Left colon (tissue), 2 donors: ENCODE measurements around the gene CP. TPM values are rescaled to one million over a fixed set of nuclear protein-coding genes. Genes with fewer than 3 reads are reported as not detected.
"Not testable (repeated sequence)": the region's sequence is repeated elsewhere in the genome, so short reads cannot be mapped to it uniquely, and the experiment has no call there.

Source experiments
- ATAC-seq: fragments of 200-7000 bp; cut with Tn5 transposase; one replicate; pipeline ENCODE4 v1.9.1; 2020; ENCODE audit warnings: mild to moderate bottlenecking, moderate library complexity
- DNase-seq, 2 donors: peaks; one replicate each; pipeline ENCODE4 v3.0.0-alpha.2; 2020
- intact Hi-C, 2 donors: fragments of 100-400 bp; cut with DNase I in 1 of 2; cut with micrococcal nuclease in 1 of 2; formaldehyde crosslinking; loops; one replicate each; pipeline versions ENCODE4 v1.11.2 to v1.14.0; 2022; cut with DNase I, micrococcal nuclease
- total RNA-seq, 2 donors: library from RNA; stranded (reverse); fragmentation: NEBNext Ultra II Directional; extraction: Animal tissue kit (Norgen Biotek cat#: 25700); gene quantifications; one replicate each; pipeline ENCODE4 v1.2.1, GENCODE V29; 2021
- donor health status: DM: no; HTN: no; CAD: no.
- donor health status: DM: yes; HTN: yes; CAD: no.

CP gene
- total RNA-seq, 2 donors from 2014 or later, result 6.1 to 11.1 TPM

DNA sequence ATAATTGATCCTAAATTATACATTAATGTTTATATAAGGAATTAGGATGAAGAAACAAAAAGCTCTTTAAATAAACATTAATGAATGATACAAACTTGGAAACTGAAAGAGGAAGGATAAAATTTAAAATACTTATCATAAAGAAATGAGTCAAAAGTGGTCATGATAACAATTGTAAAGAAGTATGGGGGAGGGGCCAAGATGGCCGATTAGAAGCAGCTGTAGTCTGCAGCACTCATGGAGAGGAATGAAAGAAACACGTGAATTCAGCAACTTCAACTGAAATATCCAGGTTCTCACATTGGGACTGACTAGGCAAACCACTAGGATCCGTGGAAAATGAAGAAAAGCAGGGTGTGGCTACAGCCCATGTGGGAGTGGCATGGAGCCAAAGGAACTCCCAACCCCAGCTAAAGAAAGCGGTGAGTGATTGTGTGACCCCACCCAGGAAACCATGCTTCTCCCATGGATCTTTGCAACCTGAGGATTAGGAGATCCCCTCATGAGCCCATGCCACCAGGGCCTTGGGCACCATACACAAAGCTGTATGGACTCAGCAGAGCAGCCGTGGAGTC, 13.1 kb upstream of the CP start:
- ATAC-seq, result peak; percentile 61
- DNase-seq, result no peak

DNA sequence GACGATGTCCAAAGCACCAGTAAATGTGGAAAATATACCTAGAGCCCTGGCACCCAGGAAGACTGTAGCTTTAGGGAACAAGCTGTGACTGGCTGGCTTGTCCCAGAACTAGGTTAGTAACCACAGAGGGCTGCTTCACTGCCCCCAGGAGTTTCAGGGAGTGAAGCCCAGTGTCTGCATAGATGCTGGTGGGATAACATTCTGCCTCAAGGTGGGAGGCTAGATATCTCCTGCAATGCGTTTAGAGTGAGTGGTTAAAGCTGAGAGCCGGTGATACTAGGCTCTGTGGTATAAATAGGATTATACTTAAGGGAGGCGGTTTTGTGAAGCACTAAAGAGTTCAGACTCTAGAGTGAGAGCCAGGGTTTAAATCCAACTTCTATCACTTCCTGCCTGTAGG, 11.7 kb upstream of the CP start:
- ATAC-seq, result no peak
- intact Hi-C loops, result no loop called here

More for the DNA sequence above, 13.1 kb upstream of the CP start:
- intact Hi-C loops, result no loop called here

DNA sequence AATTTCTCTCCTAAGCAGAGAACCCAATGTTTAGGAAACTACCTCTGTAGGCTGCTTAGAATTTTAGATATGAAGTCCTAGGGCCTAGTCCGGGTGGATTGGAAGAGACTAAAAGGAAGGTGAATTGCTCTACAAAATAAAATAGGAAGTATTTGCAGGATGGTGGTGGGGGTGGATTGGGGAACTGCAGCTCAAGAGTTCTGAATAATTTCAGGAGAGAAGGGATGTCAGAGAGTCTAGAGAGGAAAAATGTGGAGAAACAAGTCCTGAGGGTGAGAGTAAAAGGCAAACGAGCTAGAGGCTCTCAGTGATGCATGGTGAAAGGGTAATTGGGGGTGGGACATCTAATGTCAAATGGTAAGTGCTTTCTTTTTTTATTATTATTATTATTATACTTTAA, 10.2 kb upstream of the CP start:
- intact Hi-C loops, result no loop called here
- no peak for DNase-seq
- ATAC-seq, result no peak

More for the DNA sequence above, 11.7 kb upstream of the CP start:
- no peak for DNase-seq

DNA sequence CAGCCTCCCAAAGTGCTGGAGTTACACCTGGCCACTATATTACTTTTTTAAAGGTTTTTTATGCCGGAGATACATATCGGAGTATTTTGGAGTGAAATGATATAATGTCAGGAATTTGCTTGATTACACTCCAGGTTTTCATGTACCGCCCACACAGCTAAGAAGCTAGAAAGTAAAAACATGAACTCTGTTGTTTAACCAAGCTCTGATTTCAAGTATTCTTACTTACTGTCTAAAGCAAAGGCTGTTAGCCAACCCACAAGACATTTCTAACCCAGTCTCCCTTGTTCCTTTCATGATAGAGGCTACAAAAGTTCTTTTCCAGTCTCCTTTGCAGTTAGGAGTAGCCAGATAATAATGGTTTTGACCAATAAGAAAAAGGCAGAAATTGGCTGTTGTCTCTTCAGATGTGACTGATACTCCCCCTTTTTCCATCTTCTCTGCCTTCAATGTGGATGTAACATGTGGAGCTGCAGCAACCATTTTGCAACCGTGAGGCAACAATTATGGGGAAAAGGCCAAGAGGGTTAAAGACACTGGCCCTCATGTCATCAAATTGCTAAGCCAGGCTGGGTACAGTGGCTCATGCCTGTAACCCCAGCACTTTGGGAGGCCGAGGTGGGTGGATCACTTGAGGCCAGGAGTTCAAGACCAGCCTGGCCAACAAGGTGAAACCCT, 6.1 kb upstream of the CP start:
- DNase-seq (no peak), ATAC-seq (no peak)
- intact Hi-C loops, result no loop called here

DNA sequence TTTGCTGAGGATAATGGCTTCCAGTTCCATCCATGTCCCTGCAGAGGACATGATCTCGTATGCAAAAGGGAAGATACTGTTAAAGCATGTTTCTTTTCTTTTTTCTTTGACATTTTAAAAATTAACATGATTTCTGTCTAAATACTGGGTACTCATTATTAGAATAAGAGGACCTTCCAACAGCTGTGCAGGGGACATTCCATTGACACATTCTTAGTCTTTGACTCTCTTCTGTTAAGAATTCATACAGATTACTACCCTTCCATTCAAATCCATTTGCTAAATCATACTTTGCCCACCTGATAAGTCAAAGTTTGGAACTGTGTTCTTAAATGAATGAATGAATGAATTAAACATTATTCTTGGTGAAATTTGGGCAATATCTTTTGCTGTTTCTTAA, 5.1 kb upstream of the CP start:
- intact Hi-C loops, result no loop called here
- no peak for ATAC-seq
- DNase-seq, result no peak

DNA sequence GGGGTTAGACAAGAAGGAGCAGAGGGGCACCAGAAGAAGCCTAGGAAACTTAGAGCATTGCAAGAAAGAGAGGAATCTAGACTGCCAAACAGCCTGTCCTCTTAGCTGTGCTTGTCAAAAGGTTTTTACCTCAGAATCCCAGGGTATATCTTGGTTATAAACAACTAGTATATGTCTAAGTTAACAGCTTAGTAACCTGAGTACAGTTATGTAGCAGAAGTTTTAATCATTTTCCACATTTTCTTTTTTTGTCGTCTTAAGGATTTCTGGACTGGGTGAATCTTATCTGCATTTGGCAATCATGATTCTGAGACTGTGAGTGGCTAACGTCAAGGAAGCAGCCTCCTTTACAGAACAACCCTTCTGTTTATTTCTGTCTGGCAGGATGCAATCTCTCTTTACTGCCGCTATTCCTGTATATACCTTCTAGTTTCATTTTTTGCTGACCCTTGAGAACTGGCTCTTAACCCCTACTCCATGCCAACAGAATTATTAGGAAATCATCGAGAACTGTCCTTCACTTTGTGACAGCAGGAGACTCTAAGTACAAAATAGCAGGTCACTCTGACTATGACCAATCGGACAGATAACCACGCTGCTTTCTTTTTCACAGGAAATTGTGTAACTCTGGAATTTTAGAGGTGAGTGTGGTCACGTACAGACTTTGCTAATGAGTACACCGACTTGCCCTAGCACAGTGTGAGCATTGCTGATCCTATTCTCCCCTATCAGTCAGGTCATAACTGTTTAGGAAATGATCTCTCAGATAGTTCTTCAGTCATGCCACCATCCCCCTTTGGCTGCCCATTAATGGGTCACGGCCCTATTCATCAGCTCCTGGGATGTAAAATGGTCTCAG, 3.3 kb upstream of the CP start:
- DNase-seq (no peak), ATAC-seq (peak; percentile 77)
- intact Hi-C loops, result no loop called here

DNA sequence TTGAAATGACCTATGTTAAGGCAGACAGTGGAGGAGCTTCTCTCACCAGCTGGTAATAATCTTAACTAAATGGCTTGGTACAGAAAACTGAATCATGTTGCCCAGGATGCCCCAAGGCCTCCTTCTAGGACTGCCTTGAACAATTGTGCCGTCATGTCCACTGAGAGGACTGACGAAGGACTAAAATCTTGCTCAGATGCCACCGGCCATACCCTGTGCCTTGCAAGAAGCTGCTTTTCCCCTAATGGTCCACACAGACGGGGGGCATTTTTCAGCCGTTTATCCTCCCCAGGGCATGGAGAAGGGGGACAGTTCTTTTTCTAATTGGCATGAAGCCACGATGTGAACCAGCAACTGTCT, 1.8 kb upstream of the CP start:
- intact Hi-C loops, result no loop called here
- DNase-seq (no peak), ATAC-seq (no peak)

DNA sequence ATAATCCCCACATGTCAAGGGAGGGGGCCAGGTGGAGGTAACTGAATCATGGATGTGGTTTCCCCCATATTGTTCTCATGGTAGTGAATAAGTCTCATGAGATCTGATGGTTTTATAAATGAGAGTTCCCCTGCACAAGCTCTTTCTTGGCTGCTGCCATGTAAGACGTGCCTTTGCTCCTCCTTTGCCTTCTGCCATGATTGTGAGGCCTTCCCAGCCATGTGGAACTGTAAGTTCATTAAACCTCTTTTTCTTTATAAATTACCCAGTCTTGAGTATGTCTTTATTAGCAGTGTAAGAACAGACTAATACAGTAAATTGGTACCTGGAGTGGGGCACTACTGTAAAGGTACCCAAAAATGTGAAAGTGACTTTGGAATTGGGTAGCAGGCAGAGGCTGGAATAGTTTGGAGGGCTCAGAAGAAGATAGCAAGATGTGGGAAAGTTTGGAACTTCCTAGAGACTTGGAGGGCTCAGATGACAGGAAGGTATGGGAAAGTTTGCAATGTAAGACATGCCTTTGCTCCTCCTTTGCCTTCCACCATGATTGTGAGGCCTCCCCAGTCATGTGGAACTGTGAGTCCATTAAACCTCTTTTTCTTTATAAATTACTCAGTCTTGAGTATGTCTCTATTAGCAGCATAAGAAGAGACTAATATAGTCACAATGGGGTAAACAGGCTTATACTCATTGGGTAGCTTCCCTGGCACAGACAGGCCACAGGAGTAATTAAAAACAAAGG, 2.1 kb downstream of the CP start:
- not testable (repeated sequence) for ATAC-seq

DNA sequence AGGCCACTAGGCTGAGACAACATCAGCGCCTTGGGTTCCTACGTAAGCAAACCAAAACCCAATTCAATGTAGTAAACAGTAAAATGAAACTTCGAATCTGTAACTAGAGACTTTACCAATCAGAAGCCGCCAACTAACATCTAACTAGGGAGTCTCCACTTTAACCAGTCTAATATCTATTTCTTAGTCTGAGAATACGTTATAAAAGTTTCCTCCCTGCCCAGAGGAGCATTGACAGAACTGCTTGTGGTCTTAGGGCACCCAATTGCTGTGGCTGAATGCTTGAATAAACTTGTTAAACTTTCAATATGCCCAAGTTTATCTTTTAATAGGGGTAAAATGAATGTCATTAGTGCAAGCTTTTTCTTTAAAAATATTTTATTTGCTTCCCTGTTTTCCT, 4.3 kb downstream of the CP start:
- no peak for ATAC-seq
- no peak for DNase-seq
- intact Hi-C loops, result no loop called here

More for the DNA sequence above, 2.1 kb downstream of the CP start:
- DNase-seq, intact Hi-C loops: not testable (repeated sequence)

DNA sequence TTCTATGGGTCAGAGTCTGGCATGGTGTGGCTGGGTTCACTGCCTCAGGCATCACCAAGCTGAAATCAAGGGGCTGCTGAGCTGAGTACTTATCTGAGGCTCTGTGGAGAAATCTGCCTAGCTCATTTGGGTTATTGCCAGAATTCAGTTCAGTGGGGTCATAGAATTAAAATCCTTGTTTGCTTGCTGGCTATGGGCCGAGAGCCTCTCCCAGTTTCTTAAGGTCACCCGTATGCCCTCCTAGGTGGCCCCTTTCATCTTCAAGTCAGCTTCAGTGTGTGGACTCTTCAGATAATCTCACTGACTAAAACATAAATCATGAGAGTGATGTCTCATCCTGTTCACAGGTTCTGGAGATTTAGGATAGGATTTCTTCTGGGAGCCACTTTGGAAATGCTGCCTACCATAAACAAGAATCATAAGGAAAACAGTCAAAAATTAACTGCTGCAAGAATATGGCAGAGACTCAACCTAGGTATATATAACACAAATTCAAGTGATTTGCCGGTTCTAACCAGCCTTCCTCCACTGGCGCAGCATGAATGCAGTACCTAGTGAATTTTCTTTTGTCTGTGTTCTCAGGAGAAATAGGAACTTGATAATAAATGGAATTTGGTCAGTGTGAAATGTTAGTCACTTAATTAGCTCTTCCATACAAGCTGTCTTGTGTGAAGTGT, 5.3 kb downstream of the CP start:
- DNase-seq, result peak in 1 of 2 donors; percentile 50
- peak; percentile 73 for ATAC-seq
- intact Hi-C loops, result no loop called here

DNA sequence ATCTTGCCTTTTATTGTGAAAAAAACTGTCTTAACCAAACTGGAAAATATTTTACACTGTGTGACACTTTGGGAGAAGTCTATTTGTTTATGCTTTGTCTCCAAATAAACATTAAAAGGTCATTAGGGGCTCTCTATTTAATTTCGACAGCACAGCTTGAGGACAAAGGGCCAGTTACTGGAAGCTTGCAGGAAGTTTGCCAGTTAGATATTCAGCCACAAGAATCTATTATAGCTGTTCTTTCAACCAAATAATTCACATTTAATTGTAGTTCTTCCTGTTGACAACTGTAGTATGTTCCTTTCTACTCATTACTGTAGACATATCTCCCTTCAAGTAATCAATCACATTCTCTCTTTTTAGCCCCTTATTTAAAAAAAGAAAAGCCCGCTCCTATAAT, 6.1 kb downstream of the CP start:
- DNase-seq (no peak), ATAC-seq (no peak)
- intact Hi-C loops, result no loop called here

DNA sequence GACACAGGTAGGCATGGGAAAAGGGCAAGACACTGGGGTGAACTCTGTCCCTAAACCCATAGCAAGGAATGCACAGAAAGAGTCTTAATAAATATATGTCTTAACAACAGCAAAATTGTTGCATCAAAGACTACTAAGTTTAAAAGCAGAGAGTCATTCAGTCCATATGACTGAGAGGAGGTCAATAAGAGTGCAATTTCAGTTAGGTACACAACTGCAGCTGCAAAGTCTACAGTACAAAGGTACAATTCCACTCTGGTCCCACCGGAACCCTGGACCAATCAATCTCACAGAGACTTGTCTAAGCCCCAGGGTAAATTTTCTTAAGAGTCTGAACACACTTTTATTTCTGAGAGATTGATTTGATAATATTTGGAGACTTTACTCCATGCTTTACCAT, 6.9 kb downstream of the CP start:
- peak; percentile 93 for ATAC-seq

DNA sequence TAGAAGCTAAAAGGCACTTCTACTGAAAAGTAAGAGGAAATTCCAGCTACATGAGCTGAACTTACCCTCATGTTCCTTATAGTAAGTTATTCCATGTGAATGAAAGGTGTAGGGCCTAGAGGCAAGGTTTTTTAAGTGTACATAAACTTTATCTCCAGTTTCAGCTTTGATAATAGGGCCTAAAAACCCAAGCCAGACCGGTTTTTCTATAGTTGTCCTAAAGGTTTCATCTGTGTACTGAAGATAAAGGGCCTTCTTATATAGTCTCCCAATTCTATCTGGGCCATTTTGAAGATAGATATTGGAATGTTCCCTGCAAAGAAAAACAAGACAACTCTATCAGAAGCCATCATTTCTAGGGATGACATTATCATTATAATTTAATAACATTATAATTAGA, 9.2 kb downstream of the CP start:
- ATAC-seq (no peak), DNase-seq (no peak)
- intact Hi-C loops, result no loop called here

More for the DNA sequence above, 6.9 kb downstream of the CP start:
- no peak for DNase-seq
- intact Hi-C loops, result no loop called here

DNA sequence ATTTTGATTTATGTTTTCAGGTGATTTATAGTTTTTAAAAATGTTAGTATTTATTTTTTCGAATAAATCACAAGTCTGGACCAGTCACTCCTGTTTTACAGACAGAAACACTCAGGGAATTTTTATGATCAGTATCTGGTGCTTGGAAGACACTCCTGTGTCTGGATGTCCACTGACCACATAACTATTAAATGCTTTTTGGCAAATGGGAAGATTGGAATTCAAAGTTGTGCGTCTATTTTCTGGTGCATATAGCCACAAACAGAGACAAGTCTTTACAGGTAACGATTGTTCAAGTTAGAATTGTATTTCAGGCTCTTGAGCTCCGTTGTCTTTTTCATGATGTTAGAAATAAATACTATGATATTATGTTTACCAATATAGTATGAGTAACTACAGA, 12.2 kb downstream of the CP start:
- no peak for DNase-seq
- intact Hi-C loops, result no loop called here
- no peak for ATAC-seq

DNA sequence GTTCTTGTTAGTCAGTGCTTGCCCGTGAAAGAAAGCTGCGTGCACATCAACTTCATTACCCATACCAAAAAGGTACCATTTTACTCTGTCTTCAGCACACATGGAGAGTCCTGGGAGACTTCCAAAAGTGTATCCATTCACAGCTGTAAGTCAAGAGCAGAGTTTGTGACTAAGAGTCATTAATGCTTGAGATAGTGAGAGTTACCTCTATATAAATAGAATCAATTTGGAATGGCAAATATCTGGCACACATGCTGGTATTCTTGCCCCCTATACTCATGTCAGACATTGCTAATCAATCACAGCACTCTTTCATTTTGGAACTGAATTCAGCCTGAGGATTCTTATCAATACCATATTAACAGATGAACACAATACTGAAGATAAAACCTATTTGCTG, 14.2 kb downstream of the CP start:
- intact Hi-C loops, result no loop called here
- ATAC-seq, result no peak
- no peak for DNase-seq

DNA sequence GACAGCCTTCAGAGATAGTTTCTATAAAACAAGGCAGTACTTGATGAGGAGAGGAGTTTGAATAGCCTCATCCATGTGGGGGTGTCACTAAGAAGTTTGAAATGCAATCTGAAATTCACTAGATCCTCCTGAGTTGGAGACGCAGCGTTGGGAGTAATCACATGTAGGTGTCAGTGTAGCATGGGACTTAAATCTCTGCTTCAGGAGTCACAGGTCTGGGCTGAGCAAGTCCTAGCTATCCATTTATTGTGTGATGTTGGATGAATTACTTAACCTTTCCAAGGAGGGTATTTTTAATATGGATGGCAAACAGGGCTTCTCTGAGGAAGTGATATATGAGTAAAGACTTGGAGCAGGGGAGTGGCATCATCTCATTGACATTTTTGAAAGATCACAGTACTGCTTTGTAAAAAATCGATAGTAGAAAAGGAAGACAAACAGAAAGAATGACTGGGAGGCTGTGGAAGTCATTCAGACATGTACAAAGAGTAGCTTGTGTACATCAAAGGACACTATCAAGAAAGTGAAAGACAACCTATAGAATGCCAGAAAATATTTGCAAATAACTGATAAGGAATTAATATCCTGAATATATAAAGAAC, 17.1 kb downstream of the CP start:
- intact Hi-C loops, result no loop called here
- DNase-seq (no peak), ATAC-seq (no peak)

DNA sequence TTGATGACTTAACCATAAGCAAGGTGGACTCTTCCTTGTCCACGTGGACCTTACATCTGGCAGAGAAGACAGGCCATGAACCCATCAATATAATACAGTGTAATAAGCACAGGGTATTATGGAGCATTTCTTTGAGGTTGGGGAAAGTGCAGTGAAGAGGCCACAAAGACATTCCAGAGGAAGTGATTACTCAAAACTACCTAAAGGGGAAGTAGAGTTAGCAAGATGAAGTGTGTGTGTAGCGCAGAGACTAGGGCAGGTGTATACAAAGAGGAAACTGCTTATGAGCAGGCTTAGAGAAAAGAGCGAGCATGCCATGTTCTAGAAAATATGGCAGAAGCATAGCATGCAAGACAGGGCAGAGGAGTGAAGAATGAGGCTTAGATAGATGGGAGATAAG, 17.9 kb downstream of the CP start:
- no peak for DNase-seq
- intact Hi-C loops, result no loop called here
- ATAC-seq, result no peak

DNA sequence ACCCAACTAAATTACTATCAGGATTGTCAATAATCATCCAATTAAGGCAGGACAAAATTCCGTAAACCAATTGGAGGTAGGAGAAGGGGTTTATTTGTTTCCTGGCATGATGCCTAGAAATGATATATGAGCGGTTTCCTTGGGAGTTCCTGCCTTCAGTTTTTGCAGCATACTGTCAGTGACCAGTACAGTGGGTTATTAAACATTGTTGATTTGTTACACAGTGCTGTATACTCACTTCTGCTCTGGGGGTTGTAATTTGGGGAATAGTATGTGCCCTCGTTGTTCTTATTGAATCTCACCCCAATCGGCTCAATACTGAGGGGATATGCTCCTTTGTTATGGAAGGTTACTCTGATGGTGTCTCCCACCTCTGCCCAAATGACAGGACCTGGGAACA, 22.2 kb downstream of the CP start:
- ATAC-seq (no peak), DNase-seq (no peak)
- intact Hi-C loops, result no loop called here

DNA sequence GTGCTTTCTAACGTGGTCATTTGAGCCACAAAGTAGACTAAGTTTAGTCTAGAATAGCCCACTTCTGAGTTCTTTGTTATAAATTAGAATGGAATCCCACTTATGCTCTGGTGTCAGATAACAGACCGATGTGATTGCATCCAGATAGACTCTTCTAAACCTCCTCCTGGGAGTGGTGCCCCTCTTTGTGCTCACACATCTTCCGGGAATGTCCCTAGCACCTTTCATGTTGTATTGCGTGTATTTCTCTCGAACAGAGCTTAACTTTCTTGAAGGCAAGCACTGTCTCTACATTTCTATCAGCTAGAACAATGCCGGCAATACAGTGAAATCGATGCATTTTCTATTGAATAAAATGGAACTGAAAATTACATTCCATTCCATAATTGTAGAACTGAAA, 23.0 kb downstream of the CP start:
- intact Hi-C loops, result no loop called here
- ATAC-seq (no peak), DNase-seq (no peak)
